GM21786 (cell line): ENCODE results near the gene ETV7.

Experiments
- ATAC-seq: cut with Tn5 transposase; IDR thresholded peaks from one replicate; pipeline ENCODE4 v1.9.1; 2021; ENCODE audit not compliant: unreplicated experiment

ETV7 gene

GRCh38 chr6:36384095-36384494, 3.4 kb downstream of the ETV7 start:
- no peak for ATAC-seq

- no peak for ATAC-seq
These were observed 3.9 kb downstream of the ETV7 start for GRCh38 chr6:36383606-36384005.

- ATAC-seq: no peak
These were observed 4.5 kb downstream of the ETV7 start for GRCh38 chr6:36382976-36383375.

- no peak for ATAC-seq
These were observed 5.7 kb downstream of the ETV7 start for GRCh38 chr6:36381502-36382389.

- ATAC-seq: no peak
These were observed 7.3 kb downstream of the ETV7 start for GRCh38 chr6:36380166-36380565.

GRCh38 chr6:36378936-36379335, 8.5 kb downstream of the ETV7 start:
- ATAC-seq: no peak

GRCh38 chr6:36378243-36378920, 9.1 kb downstream of the ETV7 start:
- ATAC-seq: no peak

- no peak for ATAC-seq
These were observed 9.9 kb downstream of the ETV7 start for GRCh38 chr6:36377594-36377993.

GRCh38 chr6:36376742-36377141, 10.7 kb downstream of the ETV7 start:
- no peak for ATAC-seq

- no peak for ATAC-seq
These were observed 11.3 kb downstream of the ETV7 start for GRCh38 chr6:36376183-36376582.

GRCh38 chr6:36375644-36376155, 11.8 kb downstream of the ETV7 start:
- ATAC-seq: no peak

- no peak for ATAC-seq
These were observed 12.5 kb downstream of the ETV7 start for GRCh38 chr6:36374972-36375371.

- ATAC-seq: no peak
These were observed 13.3 kb downstream of the ETV7 start for GRCh38 chr6:36374194-36374593.

- no peak for ATAC-seq
These were observed 14.0 kb downstream of the ETV7 start for GRCh38 chr6:36373368-36374019.

GRCh38 chr6:36372088-36372487, 15.4 kb downstream of the ETV7 start:
- ATAC-seq: no peak

GRCh38 chr6:36371211-36371610, 16.3 kb downstream of the ETV7 start:
- ATAC-seq: no peak

GRCh38 chr6:36370638-36371037, 16.8 kb downstream of the ETV7 start:
- no peak for ATAC-seq

GRCh38 chr6:36368921-36369865, 18.3 kb downstream of the ETV7 start:
- no peak for ATAC-seq

- no peak for ATAC-seq
These were observed 19.0 kb downstream of the ETV7 start for GRCh38 chr6:36368421-36368820.

- no peak for ATAC-seq
These were observed 19.7 kb downstream of the ETV7 start for GRCh38 chr6:36367743-36368142.
